ENCODE measurements around the gene FTCD. TPM values are rescaled to one million over a fixed set of nuclear protein-coding genes. Genes with fewer than 3 reads are reported as not detected.

FTCD gene
- total and polyA plus RNA-seq, 12 donors = 0.20 to 16.8 (median 1.9) TPM; not detected in 2

DNA sequence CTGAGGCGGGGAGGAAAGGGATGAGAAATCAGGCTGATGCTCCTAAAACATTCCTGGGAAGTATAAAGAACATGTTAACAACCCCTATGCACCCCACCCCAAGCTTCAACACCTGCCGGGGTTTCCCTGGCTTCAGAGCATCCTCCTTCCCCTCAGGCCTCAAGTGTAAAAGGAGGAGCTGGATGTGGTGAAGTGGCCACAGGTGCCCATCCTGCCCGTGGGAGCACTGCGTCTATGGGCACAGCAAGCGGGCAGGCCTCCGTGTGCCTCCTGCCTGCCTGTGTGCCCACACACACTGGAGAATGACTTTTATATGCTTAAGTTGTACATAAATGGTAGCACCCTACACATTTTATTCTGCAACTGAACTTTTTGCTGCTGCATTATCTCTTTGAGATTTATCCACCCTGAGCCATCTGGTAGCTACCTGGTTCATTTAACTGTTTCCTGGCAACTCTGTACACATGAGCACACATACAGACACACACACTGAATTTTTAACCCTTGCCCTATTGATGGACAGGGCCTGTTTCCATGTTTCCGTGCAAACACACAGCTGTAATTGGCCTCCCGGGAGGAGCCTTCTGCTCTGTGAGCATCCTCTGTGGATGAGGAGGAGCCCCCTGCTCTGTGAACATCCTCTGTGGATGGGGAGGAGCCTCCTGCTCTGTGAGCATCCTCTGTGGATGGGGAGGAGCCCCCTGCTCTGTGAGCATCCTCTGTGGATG lies 13.4 kb upstream of the FTCD start:
- DNase-seq = peak in 2 of 7 donors; percentile 6 to 34
- intact Hi-C loops (cut with DNase I) = no loop called here
- no peaks in the 10 kb centered on the region for H3K4me1 ChIP-seq (replicated peaks in 1 of 2)

GRCh38 chr21:46168238-46168637 lies 12.9 kb upstream of the FTCD start:
- no peak for TF ChIP-seq CTCF (IDR thresholded peaks at IDR 0.05)
- no peak for TF ChIP-seq POLR2A (IDR thresholded peaks at IDR 0.05)
- 82 to 95% (median 89%) methylated on average over 8 to 14 of the region's 14 CpGs for WGBS, 4 donors
- DNase-seq = peak in 2 of 7 donors; percentile 13 to 27
- Histone ChIP-seq H3K27me3 (no peaks in the 10 kb centered on the region), H3K4me3 (no peak overlapping the region), H3K9me3 (replicated peaks in 1 of 3) (no peaks in the 10 kb centered on the region), H3K4me1 (replicated peaks in 1 of 2) (no peaks in the 10 kb centered on the region), H3K27ac (no peak overlapping the region), H3K36me3 (replicated peaks in 1 of 2) (no peaks in the 10 kb centered on the region)
- intact Hi-C loops (cut with DNase I) = no loop called here

More for the DNA sequence above, 13.4 kb upstream of the FTCD start:
- 80 to 85% (median 81%) methylated on average over 8 of the region's 8 CpGs for WGBS, 4 donors
- no peak overlapping the region for H3K27ac ChIP-seq
- no peaks in the 10 kb centered on the region for H3K36me3 ChIP-seq (replicated peaks in 1 of 2)
- no peak overlapping the region for H3K4me3 ChIP-seq
- no peak for TF ChIP-seq CTCF (IDR thresholded peaks at IDR 0.05)
- H3K9me3 ChIP-seq (replicated peaks in 1 of 3) = no peaks in the 10 kb centered on the region
- H3K27me3 ChIP-seq = no peaks in the 10 kb centered on the region

GRCh38 chr21:46165098-46165497 lies 9.7 kb upstream of the FTCD start:
- intact Hi-C loops (cut with DNase I) = no loop called here
- no peaks in the 10 kb centered on the region for H3K27me3 ChIP-seq
- no peak overlapping the region for H3K27ac ChIP-seq
- no peak for DNase-seq
- no peak overlapping the region for H3K4me3 ChIP-seq
- H3K36me3 ChIP-seq (replicated peaks in 1 of 2) = no peaks in the 10 kb centered on the region
- no peaks in the 10 kb centered on the region for H3K9me3 ChIP-seq (replicated peaks in 1 of 3)
- H3K4me1 ChIP-seq (replicated peaks in 1 of 2) = no peaks in the 10 kb centered on the region
- no peak for TF ChIP-seq POLR2A (IDR thresholded peaks at IDR 0.05)
- no peak for TF ChIP-seq CTCF (IDR thresholded peaks at IDR 0.05)

DNA sequence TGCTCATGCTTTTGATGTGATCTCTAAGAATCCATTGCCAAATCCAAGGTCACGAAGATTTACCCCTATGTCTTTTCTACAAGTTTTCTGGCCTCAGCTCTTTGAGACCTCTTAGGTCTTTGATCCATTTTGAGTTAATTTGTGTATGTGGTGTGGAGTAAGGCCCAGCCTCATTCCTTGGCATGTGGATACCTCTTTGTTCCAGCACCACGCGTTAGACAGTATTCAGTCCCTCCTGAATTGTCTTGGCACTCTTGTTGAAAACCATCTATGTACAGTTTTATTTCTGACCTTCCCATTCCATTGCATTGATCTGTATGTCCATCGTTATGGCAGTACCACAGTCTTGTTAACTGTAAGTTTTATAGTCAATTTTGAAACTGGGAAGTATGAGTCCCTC lies 8.0 kb upstream of the FTCD start:
- H3K4me3 ChIP-seq = no peak overlapping the region
- H3K36me3 ChIP-seq (replicated peaks in 1 of 2) = no peaks in the 10 kb centered on the region
- peak in 1 of 7 donors; percentile 3 for DNase-seq
- intact Hi-C loops (cut with DNase I) = no loop called here
- H3K27me3 ChIP-seq = no peaks in the 10 kb centered on the region
- 80 to 91% (median 87%) methylated on average over 4 of the region's 4 CpGs for WGBS, 4 donors
- no peak overlapping the region for H3K27ac ChIP-seq
- H3K4me1 ChIP-seq (replicated peaks in 1 of 2) = no peaks in the 10 kb centered on the region
- H3K9me3 ChIP-seq (replicated peaks in 1 of 3) = no peaks in the 10 kb centered on the region
- TF ChIP-seq POLR2A (IDR thresholded peaks at IDR 0.05) (no peak), CTCF (IDR thresholded peaks at IDR 0.05) (no peak)

Data from adrenal gland (tissue), 12 donors.